CD4-positive, alpha-beta T cell (primary cell): Measurements from ENCODE around the gene SCG3. TPM values are rescaled to one million over a fixed set of nuclear protein-coding genes. Genes with fewer than 3 reads are reported as not detected.

Experiments
- ATAC-seq: fragments of 200-7000 bp; cut with Tn5 transposase; one replicate; pipeline ENCODE4 v1.10.0; 2022; ENCODE audit warnings: mild to moderate bottlenecking; ENCODE audit not compliant: poor library complexity
- CTCF ChIA-PET: fragments of 350-600 bp; sonication (Branson Sonifier 250); formaldehyde crosslinking; loops from one replicate; lab custom pipeline; 2021; ENCODE audit warnings: antibody characterized with exemption, inconsistent platforms; lab: Charles Lee
- POLR2A ChIA-PET: fragments of 350-600 bp; sonication (Branson Sonifier 250); formaldehyde crosslinking; loops from one replicate; lab custom pipeline; 2021; ENCODE audit warnings: antibody characterized with exemption, inconsistent platforms; lab: Charles Lee
- DNase-seq, 14 experiments: peaks; one replicate each; pipeline ENCODE4 v3.0.0-alpha.2; 2013 to 2020; ENCODE audit warnings: mixed read lengths in 2 of 14
- H3K27ac ChIP-seq, 2 donors: one replicate each; pipeline versions ENCODE4 v1.5.1 to v1.7.0; 2013; ENCODE audit warnings: low read length in 2 of 2, low read depth in 1 of 2, mild to moderate bottlenecking in 1 of 2
- H3K27me3 ChIP-seq, 2 experiments: 1 replicate in 1 of 2; 2 replicates in 1 of 2; pipeline versions ENCODE4 v1.6.1 to v1.7.0; 2013; ENCODE audit warnings: low read length in 2 of 2, control low read depth in 1 of 2, mild to moderate bottlenecking in 1 of 2, moderate library complexity in 1 of 2; ENCODE audit not compliant: insufficient read depth in 2 of 2, control insufficient read depth in 1 of 2
- H3K36me3 ChIP-seq: one replicate; pipeline ENCODE4 v1.6.1; 2013; ENCODE audit warnings: low read length, control low read depth; ENCODE audit not compliant: insufficient read depth
- H3K4me1 ChIP-seq: one replicate; pipeline ENCODE4 v1.6.1; 2013; ENCODE audit warnings: low read length, control low read depth; ENCODE audit not compliant: insufficient read depth
- H3K4me3 ChIP-seq: one replicate; pipeline ENCODE4 v1.5.1; 2013; ENCODE audit warnings: mild to moderate bottlenecking, low read length, moderate library complexity
- H3K9me3 ChIP-seq, 2 experiments: 1 replicate in 1 of 2; 2 replicates in 1 of 2; pipeline versions ENCODE4 v1.6.1 to v1.7.0; 2013; ENCODE audit warnings: low read length in 2 of 2, mild to moderate bottlenecking in 2 of 2, control low read depth in 1 of 2, moderate library complexity in 1 of 2; ENCODE audit not compliant: control insufficient read depth in 1 of 2, insufficient read depth in 1 of 2
- H3K27ac Mint-ChIP-seq: one replicate; pipeline ENCODE4 v1.8.0; 2020; ENCODE audit warnings: mixed read lengths
- H3K27me3 Mint-ChIP-seq: one replicate; pipeline ENCODE4 v1.8.0; 2021; ENCODE audit warnings: mixed read lengths
- H3K36me3 Mint-ChIP-seq: one replicate; pipeline ENCODE4 v1.8.0; 2021; ENCODE audit warnings: low read depth, mixed read lengths
- H3K4me1 Mint-ChIP-seq: one replicate; pipeline ENCODE4 v1.8.0; 2021; ENCODE audit warnings: low read depth, mixed read lengths
- H3K4me3 Mint-ChIP-seq: one replicate; pipeline ENCODE4 v1.8.0; 2020; ENCODE audit warnings: mild to moderate bottlenecking, mixed read lengths
- H3K9me3 Mint-ChIP-seq: one replicate; pipeline ENCODE4 v1.8.0; 2020; ENCODE audit warnings: mixed read lengths
- CTCF ChIP-seq: fragments of 200-600 bp; IDR thresholded peaks from one replicate; pipeline ENCODE4 v1.8.0; 2022; ENCODE audit warnings: antibody characterized with exemption, mild to moderate bottlenecking
- intact Hi-C, 2 experiments: fragments of 100-400 bp; cut with DNase I in 1 of 2; cut with micrococcal nuclease in 1 of 2; formaldehyde crosslinking; loops; one replicate each; pipeline versions ENCODE4 v1.15.1 to v1.9.0; 2023 to 2025; cut with DNase I, micrococcal nuclease
- total RNA-seq, 174 experiments: library from RNA in 2 of 174; stranded (reverse) in 2 of 174; gene quantifications; one replicate each; pipeline ENCODE4 v1.2.3 and lab custom pipeline; 2021 to 2026

Gene SCG3
- total RNA-seq, 2 experiments from 2014 or later = not detected

GRCh38 chr15:51750186-51750585 lies 68.9 kb downstream of the SCG3 start:
- Histone ChIP-seq H3K4me1 (peaks cover 15% of the 10 kb centered on the region), H3K4me3 (no peak overlapping the region), H3K36me3 (no peaks in the 10 kb centered on the region), H3K27ac (no peak overlapping the region), H3K27me3 (no peaks in the 10 kb centered on the region), H3K9me3 (no peaks in the 10 kb centered on the region)
- peaks cover 44% of the 10 kb centered on the region for H3K4me1 Mint-ChIP-seq
- H3K27ac Mint-ChIP-seq = no peak overlapping the region
- ChIA-PET POLR2A (interaction anchor here (0.6 to 6.4 kb wide), 2 partner anchors 13 to 16 kb away, joined by 3 to 45 read pairs; partner anchors contain the start of gene LYSMD2), CTCF (interaction anchor here (0.9 to 1.9 kb wide), 3 partner anchors 12 to 27 kb away, joined by 3 to 8 read pairs (median 3); partner anchors contain the start of gene LYSMD2)
- H3K27me3 Mint-ChIP-seq = peaks cover 4% of the 10 kb centered on the region
- H3K36me3 Mint-ChIP-seq = no peaks in the 10 kb centered on the region
- no peak for TF ChIP-seq CTCF
- H3K9me3 Mint-ChIP-seq = no peaks in the 10 kb centered on the region
- DNase-seq = no peak
- no peak for ATAC-seq
- intact Hi-C loops = loop anchor here in 1 of 2 experiments (2.0 kb wide), 1 partner anchor 19 kb away; no protein-coding TSS in a partner anchor
- peak overlapping the region; percentile 92 for H3K4me3 Mint-ChIP-seq

GRCh38 chr15:51750792-51751696 lies 69.7 kb downstream of the SCG3 start, which contains the start of gene TMOD2:
TSS of gene TMOD2 (plus strand) at chr15:51751597. CDS start at chr15:51766442, 14,845 bp downstream.
- no peaks in the 10 kb centered on the region for H3K9me3 Mint-ChIP-seq
- Histone ChIP-seq H3K9me3 (no peaks in the 10 kb centered on the region), H3K4me1 (peaks cover 15% of the 10 kb centered on the region), H3K27me3 (no peaks in the 10 kb centered on the region), H3K27ac (no peak within 1 kb of the TSS), H3K36me3 (no peaks in the 10 kb centered on the region), H3K4me3 (peak within 1 kb of the TSS; percentile 63)
- peaks cover 51% of the 10 kb centered on the region for H3K4me1 Mint-ChIP-seq
- intact Hi-C loops = loop anchor here in 1 of 2 experiments (2.0 kb wide), 1 partner anchor 20 kb away; no protein-coding TSS in a partner anchor
- POLR2A ChIA-PET = interaction anchor here (0.6 to 6.4 kb wide), 4 partner anchors 14 to 79 kb away, joined by 3 to 45 read pairs (median 7); partner anchors contain the start of genes LYSMD2 and TMOD3
- peak within 1 kb of the TSS; percentile 92 for H3K4me3 Mint-ChIP-seq
- no peaks in the 10 kb centered on the region for H3K36me3 Mint-ChIP-seq
- TF ChIP-seq CTCF = no peak
- CTCF ChIA-PET = interaction anchor here (0.9 to 1.9 kb wide), 5 partner anchors 13 to 101 kb away, joined by 3 to 8 read pairs (median 3); partner anchors contain the start of gene LYSMD2
- ATAC-seq (peak; percentile 85), DNase-seq (peak in 12 of 14 experiments; percentile 18 to 75 (median 50))
- peak within 1 kb of the TSS; percentile 53 for H3K27ac Mint-ChIP-seq
- H3K27me3 Mint-ChIP-seq = peaks cover 4% of the 10 kb centered on the region
